AG10803 (cell line): ENCODE results near the gene PLA2G2F.

Source experiments
- DNase-seq: peaks from one replicate; pipeline ENCODE4 v3.0.0; 2010; ENCODE audit warnings: low read depth
- H3K4me3 ChIP-seq: 2 replicates; pipeline ENCODE4 v1.5.1; 2011; ENCODE audit warnings: mild to moderate bottlenecking, low read length, control low read depth
- TF ChIP-seq, protein P1 (sequence below): conservative IDR thresholded peaks from 2 replicates; pipeline ENCODE4 v1.5.1; 2011; ENCODE audit warnings: mild to moderate bottlenecking, low read length, control low read depth, inconsistent platforms

Gene PLA2G2F

GRCh38 chr1:20114021-20114648 is 25.0 kb upstream of the PLA2G2F start:
- no peak for DNase-seq
- H3K4me3 ChIP-seq, result no peak overlapping the region
- TF ChIP-seq, protein P1, sequence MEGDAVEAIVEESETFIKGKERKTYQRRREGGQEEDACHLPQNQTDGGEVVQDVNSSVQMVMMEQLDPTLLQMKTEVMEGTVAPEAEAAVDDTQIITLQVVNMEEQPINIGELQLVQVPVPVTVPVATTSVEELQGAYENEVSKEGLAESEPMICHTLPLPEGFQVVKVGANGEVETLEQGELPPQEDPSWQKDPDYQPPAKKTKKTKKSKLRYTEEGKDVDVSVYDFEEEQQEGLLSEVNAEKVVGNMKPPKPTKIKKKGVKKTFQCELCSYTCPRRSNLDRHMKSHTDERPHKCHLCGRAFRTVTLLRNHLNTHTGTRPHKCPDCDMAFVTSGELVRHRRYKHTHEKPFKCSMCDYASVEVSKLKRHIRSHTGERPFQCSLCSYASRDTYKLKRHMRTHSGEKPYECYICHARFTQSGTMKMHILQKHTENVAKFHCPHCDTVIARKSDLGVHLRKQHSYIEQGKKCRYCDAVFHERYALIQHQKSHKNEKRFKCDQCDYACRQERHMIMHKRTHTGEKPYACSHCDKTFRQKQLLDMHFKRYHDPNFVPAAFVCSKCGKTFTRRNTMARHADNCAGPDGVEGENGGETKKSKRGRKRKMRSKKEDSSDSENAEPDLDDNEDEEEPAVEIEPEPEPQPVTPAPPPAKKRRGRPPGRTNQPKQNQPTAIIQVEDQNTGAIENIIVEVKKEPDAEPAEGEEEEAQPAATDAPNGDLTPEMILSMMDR, result no peak

DNA sequence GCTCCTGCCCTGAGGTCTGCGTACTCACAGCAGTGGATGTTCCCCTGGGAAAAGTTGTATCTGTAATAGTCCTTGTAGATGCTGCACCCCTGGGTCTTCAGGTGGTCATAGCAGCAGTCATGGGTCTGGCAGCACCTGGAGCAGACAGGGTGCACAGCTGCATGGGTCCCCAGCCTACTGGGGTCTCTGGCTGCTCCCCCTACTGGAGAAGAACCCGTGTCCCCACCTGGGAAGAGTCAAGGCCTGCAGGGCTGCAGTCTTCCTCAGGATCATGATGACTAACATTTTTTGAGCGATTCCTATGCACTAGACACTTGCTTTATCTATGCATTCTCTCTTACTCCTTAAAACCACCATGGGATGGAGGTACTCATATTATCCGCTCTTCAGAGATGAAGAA is 23.6 kb upstream of the PLA2G2F start:
- H3K4me3 ChIP-seq, result no peak overlapping the region
- DNase-seq, result no peak
- TF ChIP-seq, protein P1, result no peak

GRCh38 chr1:20115916-20116315 is 23.2 kb upstream of the PLA2G2F start:
- TF ChIP-seq, protein P1, result no peak
- H3K4me3 ChIP-seq, result no peak overlapping the region
- no peak for DNase-seq

DNA sequence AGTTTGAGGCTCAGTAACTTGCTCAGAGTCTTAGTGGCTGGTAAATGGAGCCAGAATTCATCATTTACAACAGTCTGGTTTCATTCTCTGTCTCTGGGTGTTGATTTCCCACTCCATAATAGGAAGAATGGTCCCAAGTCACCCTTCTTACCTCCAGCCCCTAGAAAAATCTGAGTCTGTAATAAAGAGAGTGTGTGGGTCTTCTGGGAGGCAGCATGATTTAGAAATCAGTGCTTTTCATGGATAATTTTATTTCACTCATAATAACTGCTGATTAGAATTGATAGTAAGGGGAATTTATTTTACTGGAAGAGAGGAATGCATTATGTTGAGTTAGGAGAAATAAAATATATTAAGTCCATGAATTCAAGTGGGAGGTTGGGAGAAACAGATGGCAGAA is 21.9 kb upstream of the PLA2G2F start:
- TF ChIP-seq, protein P1, result no peak
- no peak overlapping the region for H3K4me3 ChIP-seq
- DNase-seq, result no peak

GRCh38 chr1:20119347-20119746 is 19.8 kb upstream of the PLA2G2F start, which contains the start of gene PLA2G2D:
TSS of gene PLA2G2D (minus strand) at chr1:20119536. CDS start at chr1:20119498, 38 bp downstream.
- TF ChIP-seq, protein P1, result no peak
- H3K4me3 ChIP-seq, result no peak within 1 kb of the TSS
- no peak for DNase-seq

- no peak overlapping the region for H3K4me3 ChIP-seq
- DNase-seq, result no peak
- TF ChIP-seq, protein P1, result no peak
Measured at GRCh38 chr1:20120796-20121195, 18.3 kb upstream of the PLA2G2F start.

GRCh38 chr1:20123722-20124455 is 15.2 kb upstream of the PLA2G2F start:
- no peak for DNase-seq
- no peak overlapping the region for H3K4me3 ChIP-seq
- TF ChIP-seq, protein P1, result no peak
